Upper lobe of right lung (tissue), 1 donor: ENCODE results near the gene EDNRB. TPM values are rescaled to one million over a fixed set of nuclear protein-coding genes. Genes with fewer than 3 reads are reported as not detected.

Experiments used
- ATAC-seq: fragments of 200-7000 bp; cut with Tn5 transposase; one replicate; pipeline ENCODE4 v1.9.1; 2020; ENCODE audit warnings: mild to moderate bottlenecking, moderate library complexity
- DNase-seq: peaks from one replicate; pipeline ENCODE4 v3.0.0-alpha.2; 2020
- H3K27ac ChIP-seq: fragments of 200-600 bp; one replicate; pipeline ENCODE4 v1.8.0; 2022
- H3K27me3 ChIP-seq: fragments of 200-600 bp; one replicate; pipeline ENCODE4 v1.8.0; 2022; ENCODE audit warnings: mild to moderate bottlenecking
- H3K36me3 ChIP-seq: fragments of 200-600 bp; one replicate; pipeline ENCODE4 v1.8.0; 2022
- H3K4me1 ChIP-seq: fragments of 200-600 bp; one replicate; pipeline ENCODE4 v1.8.0; 2022
- H3K4me3 ChIP-seq: fragments of 200-600 bp; one replicate; pipeline ENCODE4 v1.8.0; 2022; ENCODE audit warnings: mild to moderate bottlenecking
- H3K9me3 ChIP-seq: fragments of 200-600 bp; one replicate; pipeline ENCODE4 v1.8.0; 2022
- CTCF ChIP-seq: fragments of 200-600 bp; IDR thresholded peaks from one replicate; pipeline ENCODE4 v1.8.0; 2022; ENCODE audit warnings: antibody characterized with exemption
- intact Hi-C: fragments of 100-400 bp; cut with DNase I; formaldehyde crosslinking; loops from one replicate; pipeline ENCODE4 v1.11.0; 2022
- total RNA-seq: library from RNA; stranded (reverse); fragmentation: NEBNext Ultra II Directional; extraction: Animal tissue kit (Norgen Biotek cat#: 25700); gene quantifications from one replicate; pipeline ENCODE4 v1.2.1, GENCODE V29; 2021
- donor health status: DM: no; HTN: yes; CAD: no; lungs with severe emphysema.

The EDNRB gene
- total RNA-seq, 1 donor from 2014 or later, result 61.7 TPM

DNA sequence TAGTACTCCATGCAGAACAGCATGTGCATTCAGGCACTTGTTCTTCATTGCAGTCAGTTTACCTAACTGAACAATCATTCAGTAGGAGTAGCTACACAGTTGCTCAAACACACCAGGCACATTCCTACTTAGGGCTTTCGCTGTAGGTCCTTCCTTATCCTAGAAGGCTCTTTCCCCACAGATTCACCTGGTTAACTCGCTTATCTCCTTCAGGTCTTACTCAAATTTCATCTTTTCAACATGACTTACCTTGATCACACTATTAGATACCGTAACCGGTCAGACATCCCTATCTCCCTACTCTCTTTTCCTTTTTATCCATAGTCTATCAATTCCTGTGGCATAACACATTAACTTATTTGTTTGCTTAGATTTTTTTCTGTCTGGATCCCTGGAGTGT lies 14.6 kb downstream of the EDNRB start:
- Histone ChIP-seq H3K4me3 (no peak overlapping the region), H3K27ac (no peak overlapping the region), H3K36me3 (no peaks in the 10 kb centered on the region), H3K27me3 (no peaks in the 10 kb centered on the region), H3K4me1 (no peaks in the 10 kb centered on the region), H3K9me3 (no peaks in the 10 kb centered on the region)
- DNase-seq, result no peak
- TF ChIP-seq CTCF, result no peak
- ATAC-seq, result no peak
- intact Hi-C loops, result no loop called here

DNA sequence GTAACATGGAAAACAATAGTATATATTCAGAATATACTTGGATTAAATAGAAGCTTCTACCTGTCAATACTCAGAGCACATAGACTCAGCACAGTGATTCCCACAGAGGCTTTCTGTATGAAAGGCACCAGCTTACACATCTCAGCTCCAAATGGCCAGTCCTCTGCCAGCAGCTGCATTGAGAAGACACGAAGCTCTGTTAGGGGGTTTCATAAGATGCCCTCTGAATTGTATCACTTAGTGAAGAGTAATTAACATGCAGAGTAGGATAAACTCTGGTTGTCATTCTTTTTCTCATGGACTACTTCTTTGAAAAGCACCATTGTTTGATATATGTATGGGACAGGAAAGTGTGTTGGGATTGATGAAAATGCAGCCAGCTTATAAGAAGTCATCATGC lies 15.2 kb downstream of the EDNRB start:
- Histone ChIP-seq H3K9me3 (no peaks in the 10 kb centered on the region), H3K27me3 (no peaks in the 10 kb centered on the region), H3K4me1 (peaks cover 3% of the 10 kb centered on the region), H3K4me3 (no peak overlapping the region), H3K27ac (no peak overlapping the region), H3K36me3 (no peaks in the 10 kb centered on the region)
- ATAC-seq (no peak), DNase-seq (no peak)
- no peak for TF ChIP-seq CTCF
- intact Hi-C loops, result no loop called here

DNA sequence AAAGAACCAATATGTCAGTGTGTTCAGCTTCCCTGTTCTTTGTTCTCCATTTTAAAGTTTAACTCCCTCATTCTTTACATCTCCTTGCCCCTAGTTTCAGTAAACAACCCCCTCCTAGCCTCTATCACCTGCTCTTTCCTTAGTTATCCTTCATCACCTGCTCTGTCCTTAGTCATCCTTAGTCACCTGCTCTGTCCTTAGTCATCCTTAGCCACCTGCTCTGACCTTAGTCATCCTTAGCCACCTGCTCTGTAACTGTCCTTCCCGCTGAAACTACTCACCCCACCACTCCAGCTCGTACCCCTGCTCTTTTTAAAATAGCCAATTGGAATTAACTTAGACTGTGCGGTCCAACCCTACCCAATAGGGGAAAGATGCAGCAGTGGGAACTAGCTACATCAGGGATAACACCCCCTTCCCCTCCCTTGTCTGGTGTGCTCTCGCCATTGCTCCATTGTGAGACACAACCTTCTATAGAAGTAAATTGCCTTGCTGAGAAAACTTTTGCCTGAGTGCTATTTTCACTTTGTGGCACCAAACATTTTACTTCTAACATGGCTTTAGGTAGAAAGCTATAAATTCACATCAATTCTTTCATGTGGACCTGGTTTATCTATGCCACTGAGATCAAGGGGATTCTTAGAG lies 16.2 kb downstream of the EDNRB start:
- ATAC-seq (no peak), DNase-seq (no peak)
- Histone ChIP-seq H3K9me3 (no peaks in the 10 kb centered on the region), H3K36me3 (no peaks in the 10 kb centered on the region), H3K27ac (no peak overlapping the region), H3K4me3 (no peak overlapping the region), H3K27me3 (no peaks in the 10 kb centered on the region), H3K4me1 (peaks cover 13% of the 10 kb centered on the region)
- no peak for TF ChIP-seq CTCF
- intact Hi-C loops, result no loop called here

GRCh38 chr13:77898097-77898496 lies 20.5 kb downstream of the EDNRB start:
- Histone ChIP-seq H3K27me3 (no peaks in the 10 kb centered on the region), H3K4me3 (no peak overlapping the region), H3K36me3 (no peaks in the 10 kb centered on the region), H3K9me3 (no peaks in the 10 kb centered on the region), H3K4me1 (peaks cover 18% of the 10 kb centered on the region), H3K27ac (peak overlapping the region; percentile 48)
- no peak for TF ChIP-seq CTCF
- DNase-seq, result no peak
- ATAC-seq, result no peak
- intact Hi-C loops, result no loop called here

- no peak overlapping the region for H3K4me3 ChIP-seq
- intact Hi-C loops, result no loop called here
- DNase-seq (no peak), ATAC-seq (no peak)
- peaks cover 18% of the 10 kb centered on the region for H3K4me1 ChIP-seq
- no peaks in the 10 kb centered on the region for H3K27me3 ChIP-seq
- H3K27ac ChIP-seq, result peak overlapping the region; percentile 48
- H3K36me3 ChIP-seq, result no peaks in the 10 kb centered on the region
- no peak for TF ChIP-seq CTCF
- no peaks in the 10 kb centered on the region for H3K9me3 ChIP-seq
These were observed 21.7 kb downstream of the EDNRB start for GRCh38 chr13:77896977-77897376.

GRCh38 chr13:77896536-77896935 lies 22.1 kb downstream of the EDNRB start:
- Histone ChIP-seq H3K36me3 (no peaks in the 10 kb centered on the region), H3K9me3 (no peaks in the 10 kb centered on the region), H3K27ac (peak overlapping the region; percentile 48), H3K4me3 (no peak overlapping the region), H3K4me1 (peaks cover 18% of the 10 kb centered on the region), H3K27me3 (no peaks in the 10 kb centered on the region)
- DNase-seq (no peak), ATAC-seq (no peak)
- intact Hi-C loops, result no loop called here
- no peak for TF ChIP-seq CTCF
